AG09309 (cell line): Measurements from ENCODE around the gene PIP5KL1.
A peak's percentile ranks its signal among the peaks of the same experiment; 100 is the strongest.
"Not testable (repeated sequence)": the region's sequence is repeated elsewhere in the genome, so short reads cannot be mapped to it uniquely, and the experiment has no call there.

ENCODE experiments used
- DNase-seq: peaks from one replicate; pipeline ENCODE4 v3.0.0-alpha.2; 2010; ENCODE audit warnings: low read depth
- H3K4me3 ChIP-seq: 2 replicates; pipeline ENCODE4 v1.5.1; 2011; ENCODE audit warnings: mild to moderate bottlenecking, low read depth, low read length, moderate library complexity; ENCODE audit not compliant: control insufficient read depth
- CTCF ChIP-seq: IDR thresholded peaks from 2 replicates; pipeline ENCODE4 v1.5.1; 2011; ENCODE audit warnings: mild to moderate bottlenecking, low read depth, low read length, inconsistent platforms; ENCODE audit not compliant: insufficient read depth, control insufficient read depth; ENCODE audit errors: missing control alignments

PIP5KL1 gene

GRCh38 chr9:127884427-127884911 lies 46.1 kb downstream of the PIP5KL1 start:
- no peak for TF ChIP-seq CTCF
- no peak overlapping the region for H3K4me3 ChIP-seq
- no peak for DNase-seq

GRCh38 chr9:127883959-127884358 lies 46.6 kb downstream of the PIP5KL1 start:
- TF ChIP-seq CTCF, result no peak
- H3K4me3 ChIP-seq, result no peak overlapping the region
- no peak for DNase-seq

GRCh38 chr9:127881715-127882114 lies 48.9 kb downstream of the PIP5KL1 start:
- not testable (repeated sequence) for H3K4me3 ChIP-seq

GRCh38 chr9:127880143-127880542 lies 50.4 kb downstream of the PIP5KL1 start:
- H3K4me3 ChIP-seq, result no peak overlapping the region

More at GRCh38 chr9:127881715-127882114, 48.9 kb downstream of the PIP5KL1 start:
- DNase-seq, result not testable (repeated sequence)

GRCh38 chr9:127878652-127879390 lies 51.8 kb downstream of the PIP5KL1 start:
- H3K4me3 ChIP-seq, result no peak overlapping the region
- no peak for TF ChIP-seq CTCF
- DNase-seq, result no peak

More at GRCh38 chr9:127880143-127880542, 50.4 kb downstream of the PIP5KL1 start:
- no peak for DNase-seq
- TF ChIP-seq CTCF, result no peak

GRCh38 chr9:127878001-127878651 lies 52.5 kb downstream of the PIP5KL1 start:
- DNase-seq, result no peak
- TF ChIP-seq CTCF, result no peak
- H3K4me3 ChIP-seq, result peak overlapping the region; percentile 59

GRCh38 chr9:127877566-127877998 lies 53.0 kb downstream of the PIP5KL1 start, which contains the start of gene AK1:
Gene AK1, minus strand, starts transcription at chr9:127877675. Its CDS starts 3,058 bp downstream, at chr9:127874617.
- H3K4me3 ChIP-seq, result peak within 1 kb of the TSS; percentile 59
- TF ChIP-seq CTCF, result no peak
- no peak for DNase-seq
